UCSD-AML1 (cell line): ENCODE measurements around the gene ZNF662.

Source experiments
- DNase-seq: peaks from one replicate; lab custom pipeline; 2025; ENCODE audit not compliant: unreplicated experiment; lab: John Stamatoyannopoulos, UW

ZNF662 gene

DNA sequence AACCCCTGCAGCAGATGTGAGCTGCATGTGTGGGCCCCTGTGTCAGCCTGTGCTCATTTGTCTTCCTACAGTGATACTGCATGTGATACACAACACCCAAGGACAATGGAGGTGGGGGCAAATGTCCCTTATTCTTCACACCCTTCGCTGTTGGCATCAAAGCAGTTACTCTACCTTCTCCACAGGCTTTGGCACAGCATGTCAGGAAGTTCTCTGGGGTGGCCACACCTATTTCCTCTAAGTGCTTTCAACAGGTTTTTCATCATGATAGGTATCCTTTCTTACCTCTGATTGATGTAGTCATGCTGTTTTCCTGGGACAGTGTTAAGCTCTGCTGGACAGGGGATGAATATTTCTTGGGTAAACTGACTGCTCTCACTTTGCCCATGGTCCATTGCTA, 29.5 kb downstream of the ZNF662 start:
- no peak for DNase-seq

DNA sequence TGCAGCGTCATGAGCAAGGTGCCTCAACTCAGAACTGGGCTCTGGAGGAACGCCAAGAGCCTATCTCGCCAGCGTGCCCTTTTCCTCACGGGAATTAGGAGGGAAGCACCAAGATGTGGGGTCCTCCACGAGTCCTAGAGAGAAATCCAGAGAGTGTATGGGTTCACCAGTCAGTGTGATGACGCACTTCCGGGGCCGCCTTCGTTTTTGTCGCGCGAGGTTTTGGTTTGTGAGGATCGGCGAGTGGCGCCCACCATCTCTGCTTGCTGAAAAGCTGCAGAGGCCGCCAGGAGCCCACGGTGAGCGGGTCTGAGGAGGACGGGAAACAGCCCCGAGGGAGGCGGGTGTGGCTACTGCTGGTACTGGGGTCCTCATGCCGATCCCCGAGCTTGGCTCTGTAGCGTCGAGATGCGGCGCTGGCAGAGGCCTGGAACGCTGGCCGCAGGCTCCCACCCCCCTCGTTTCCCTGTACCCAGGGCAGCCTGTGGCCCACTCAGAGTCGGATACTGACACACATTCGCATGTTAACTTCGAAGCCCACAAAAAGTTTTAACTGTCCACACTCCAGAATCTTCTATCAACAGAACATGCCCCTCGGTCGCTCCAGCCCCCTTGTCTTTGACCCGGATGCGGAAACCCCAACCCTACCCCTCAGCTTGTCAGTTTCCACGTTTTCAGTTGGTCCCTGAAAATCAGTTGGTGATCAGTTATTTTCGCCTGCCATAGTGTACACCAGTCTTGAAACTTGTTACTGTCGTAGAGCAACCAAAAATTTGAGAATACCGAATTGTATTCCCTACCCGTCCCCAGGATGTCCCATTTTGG, 30.4 kb downstream of the ZNF662 start:
- DNase-seq: no peak

DNA sequence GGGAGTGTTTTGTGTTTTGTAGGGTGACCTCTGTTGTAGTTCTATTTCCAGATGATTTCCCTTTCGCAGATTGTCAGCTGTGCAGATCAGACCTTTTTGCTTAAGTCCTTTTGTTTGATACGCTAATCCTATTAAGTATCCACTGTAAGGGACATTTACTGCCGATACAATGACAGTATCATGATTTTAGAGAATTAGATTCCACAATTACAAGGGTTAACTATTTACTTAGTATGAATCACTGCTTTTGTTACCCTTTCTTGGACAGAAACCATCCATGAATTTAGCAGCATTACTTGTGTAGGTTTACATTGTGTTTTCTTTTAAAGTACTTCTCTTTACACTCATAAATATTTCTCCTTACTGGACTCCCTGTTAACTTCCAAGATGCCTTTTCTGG, 31.4 kb downstream of the ZNF662 start:
- DNase-seq: no peak

DNA sequence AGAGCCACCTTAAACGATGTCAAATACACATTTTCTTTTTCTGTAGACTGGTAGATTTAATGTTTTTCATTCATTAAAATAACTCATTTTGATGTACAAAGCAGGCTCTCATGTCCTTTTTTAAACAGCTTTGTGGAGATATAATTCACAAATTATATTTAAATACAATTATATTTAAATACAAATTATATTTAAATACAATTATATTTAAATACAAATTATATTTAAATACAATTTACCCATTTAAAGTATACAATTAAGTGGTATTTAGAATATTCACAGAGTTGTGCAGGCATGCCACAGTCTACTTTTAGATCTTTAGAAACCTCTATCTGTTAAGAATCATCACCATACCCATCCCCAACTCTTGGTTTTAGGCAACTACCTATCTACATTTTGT, 36.8 kb downstream of the ZNF662 start:
- no peak for DNase-seq

DNA sequence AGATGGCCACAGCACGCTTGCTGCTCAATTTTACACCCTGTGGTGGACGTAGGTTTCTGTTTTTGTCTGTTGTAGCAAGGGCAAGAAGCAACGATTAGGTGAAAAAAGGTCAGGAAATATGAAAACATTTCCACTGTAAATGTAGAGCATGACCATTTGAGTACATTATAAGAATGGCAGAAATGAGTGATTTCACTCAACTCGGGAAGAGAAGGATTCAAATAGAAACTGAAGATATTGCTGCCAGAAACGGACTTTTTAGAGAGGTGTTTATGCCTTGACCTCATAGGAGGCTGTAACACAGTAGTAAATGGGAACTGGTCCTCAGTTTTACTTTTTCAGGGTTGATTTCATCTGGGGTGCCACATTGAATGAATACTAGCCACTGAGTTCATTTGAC, 40.1 kb downstream of the ZNF662 start:
- no peak for DNase-seq

DNA sequence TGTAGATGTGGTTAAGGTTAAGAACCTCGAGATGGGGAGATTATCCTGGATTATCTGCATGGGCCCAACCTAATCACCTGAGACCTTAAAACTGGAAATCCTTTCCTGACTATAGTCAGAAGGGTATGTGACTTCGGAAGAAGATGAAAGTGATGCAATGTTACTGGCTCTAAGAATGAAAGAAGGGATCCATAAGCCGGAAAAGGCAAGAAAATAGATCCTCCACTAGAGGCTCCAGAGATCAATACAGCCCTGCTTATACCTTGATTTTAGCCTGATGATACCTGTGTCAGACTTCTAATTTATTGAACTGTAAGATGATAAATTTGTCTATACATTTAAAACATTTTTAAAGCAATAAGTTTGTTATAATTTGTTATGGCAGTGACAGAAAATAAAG, 51.6 kb downstream of the ZNF662 start:
- DNase-seq: no peak

DNA sequence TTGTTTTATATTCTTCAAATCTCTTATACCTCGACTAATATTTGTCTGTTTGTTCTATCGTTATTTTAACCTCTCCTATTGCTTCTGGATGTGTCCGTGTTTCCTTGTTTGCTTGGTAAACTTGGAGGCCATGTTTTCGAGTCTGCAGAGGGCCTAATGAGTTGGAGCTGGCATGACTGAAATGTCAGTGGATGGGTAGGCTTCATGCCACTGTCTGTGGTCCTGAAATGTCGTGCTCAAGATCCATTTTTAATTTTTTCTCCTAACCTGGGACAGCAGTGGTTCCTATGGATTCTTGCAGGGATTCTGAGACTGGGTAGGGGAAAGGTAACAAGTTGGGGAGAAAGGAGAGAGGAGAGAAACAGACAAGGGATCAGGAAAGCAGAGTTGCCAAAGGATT, 54.3 kb downstream of the ZNF662 start:
- no peak for DNase-seq

DNA sequence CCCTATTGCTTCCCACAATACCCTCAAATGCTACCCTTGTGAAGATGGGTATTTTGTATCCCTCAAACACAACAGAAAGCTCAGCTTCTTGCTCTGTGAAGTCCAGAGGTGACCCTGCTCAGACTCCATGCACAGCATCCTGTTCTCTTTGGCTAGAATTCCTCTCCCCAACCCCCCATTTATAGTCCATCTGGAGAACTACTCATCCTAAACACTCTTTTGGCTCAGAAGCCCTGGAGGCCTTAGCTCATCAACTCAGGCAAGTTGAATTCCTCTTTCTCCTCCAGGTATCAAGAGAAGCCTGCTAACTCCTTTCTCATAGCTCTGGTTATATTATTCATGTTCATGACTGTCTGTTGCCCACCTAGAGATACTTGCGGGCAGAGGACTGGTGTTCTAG, 54.8 kb downstream of the ZNF662 start:
- no peak for DNase-seq

DNA sequence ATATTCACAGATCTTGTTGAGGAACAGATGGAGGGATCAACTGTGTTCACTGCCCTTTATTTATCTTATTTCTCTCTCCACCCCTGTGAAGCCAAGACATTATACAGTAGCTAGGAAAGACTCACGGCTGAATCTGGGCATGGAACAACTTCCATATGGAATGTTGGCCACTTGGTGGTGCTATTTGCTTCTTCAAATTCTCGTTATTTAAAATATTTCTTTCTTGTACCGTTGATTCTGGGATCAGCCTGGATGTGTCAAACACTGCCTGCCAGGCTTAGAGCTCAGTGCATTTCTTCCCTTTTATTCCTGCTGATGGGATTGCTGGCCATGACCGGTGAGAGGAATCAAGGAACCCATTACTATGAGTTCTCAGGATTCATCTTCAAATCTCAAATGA, 55.7 kb downstream of the ZNF662 start:
- no peak for DNase-seq

DNA sequence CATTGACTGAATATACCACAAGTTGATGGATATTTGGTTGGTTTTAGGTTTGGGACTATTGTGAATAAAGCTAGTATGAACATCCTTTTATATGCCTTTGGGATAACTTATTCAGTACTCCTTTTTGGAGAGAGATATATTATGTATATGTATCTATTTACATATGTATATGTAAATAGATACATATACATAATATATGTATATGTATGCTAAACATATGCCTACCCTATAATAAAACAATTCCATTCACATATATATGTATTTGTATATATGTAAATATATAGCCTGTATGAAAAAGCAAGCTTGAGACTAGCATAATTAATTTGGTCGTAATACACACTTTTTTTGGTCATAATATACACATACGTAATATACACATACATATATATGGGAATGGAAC, 57.3 kb downstream of the ZNF662 start:
- DNase-seq: no peak

DNA sequence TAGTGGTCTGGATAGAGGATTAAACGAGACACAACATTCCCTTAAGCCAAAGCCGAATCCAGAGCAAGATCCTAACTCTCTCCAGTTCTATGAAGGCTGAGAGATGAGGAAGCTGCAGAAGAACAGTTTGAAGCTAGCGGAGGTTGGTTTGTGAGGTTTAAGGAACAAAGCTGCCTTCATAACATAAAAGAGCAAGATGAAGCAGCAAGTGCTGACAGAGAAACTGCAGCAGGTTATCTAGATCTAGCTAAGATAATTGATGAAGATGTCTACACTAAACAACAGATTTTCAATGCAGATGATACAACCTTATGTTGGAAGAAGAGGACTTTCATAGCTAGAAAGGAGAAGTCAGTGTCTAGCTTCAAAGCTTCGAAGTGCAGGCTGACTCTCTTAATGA, 58.3 kb downstream of the ZNF662 start:
- DNase-seq: no peak
